IMR-90 (cell line): Measurements from ENCODE around the gene ZNF593. TPM values are rescaled to one million over a fixed set of nuclear protein-coding genes. Genes with fewer than 3 reads are reported as not detected.

Experiments
- ATAC-seq: fragments of 200-7000 bp; cut with Tn5 transposase; 2 replicates; pipeline ENCODE4 v1.9.1; 2020; ENCODE audit warnings: low read depth, mild to moderate bottlenecking, moderate library complexity
- BruUV-seq: library from RNA; stranded (reverse); fragments of 400-500 nt; replicated peaks from 2 replicates; lab custom pipeline; 2021; lab: Mats Ljungman, UMichigan
- CTCF ChIA-PET: fragments of 300-600 bp; formaldehyde crosslinking; extraction: SDS; loops from one replicate; lab custom pipeline; 2021; ENCODE audit warnings: antibody characterized with exemption; lab: Yijun Ruan, JAX
- POLR2A ChIA-PET: fragments of 300-600 bp; sonication (Branson Sonifier 250); formaldehyde crosslinking; loops from one replicate; lab custom pipeline; 2022; ENCODE audit warnings: antibody characterized with exemption; ENCODE audit not compliant: unreplicated experiment; lab: Charles Lee
- DNase-seq: peaks from one replicate; pipeline ENCODE4 v3.0.0; 2013
- H2AFZ ChIP-seq: replicated peaks from 2 replicates; pipeline ENCODE3; 2013; ENCODE audit warnings: low read length, mild to moderate bottlenecking; ENCODE audit not compliant: poor library complexity
- H2AK5ac ChIP-seq: 2 replicates; pipeline ENCODE4 v1.6.1; 2013; ENCODE audit warnings: low read depth, low read length, inconsistent platforms
- H2AK9ac ChIP-seq: replicated peaks from 2 replicates; pipeline ENCODE3; 2013; ENCODE audit warnings: mild to moderate bottlenecking, low read depth, low read length, moderate library complexity; ENCODE audit not compliant: poor library complexity
- H2BK120ac ChIP-seq: 2 replicates; pipeline ENCODE4 v1.6.1; 2013; ENCODE audit warnings: low read depth, low read length, inconsistent platforms
- H2BK15ac ChIP-seq: 3 replicates; pipeline ENCODE4 v1.6.1; 2013; ENCODE audit warnings: low read depth, low read length, inconsistent platforms
- H2BK20ac ChIP-seq: 2 replicates; pipeline ENCODE4 v1.6.1; 2013; ENCODE audit warnings: low read depth, mild to moderate bottlenecking, inconsistent platforms, low read length, moderate library complexity
- H2BK5ac ChIP-seq: 2 replicates; pipeline ENCODE4 v1.6.1; 2013; ENCODE audit warnings: mild to moderate bottlenecking, low read depth, low read length, inconsistent platforms; ENCODE audit not compliant: poor library complexity, severe bottlenecking
- H3K14ac ChIP-seq: replicated peaks from 2 replicates; pipeline ENCODE4 v1.6.1; 2013; ENCODE audit warnings: low read depth, low read length, inconsistent platforms
- H3K18ac ChIP-seq: 2 replicates; pipeline ENCODE4 v1.6.1; 2013; ENCODE audit warnings: low read depth, low read length, control low read depth
- H3K23ac ChIP-seq: 2 replicates; pipeline ENCODE4 v1.6.1; 2013; ENCODE audit warnings: low read depth, low read length, inconsistent platforms
- H3K27ac ChIP-seq: 2 replicates; pipeline ENCODE4 v1.5.1; 2013; ENCODE audit warnings: mild to moderate bottlenecking, control low read depth, low read length; ENCODE audit not compliant: insufficient read depth
- H3K27me3 ChIP-seq: 2 replicates; pipeline ENCODE4 v1.6.1; 2013; ENCODE audit warnings: low read length; ENCODE audit not compliant: control insufficient read depth, insufficient read depth
- H3K36me3 ChIP-seq: 2 replicates; pipeline ENCODE4 v1.6.1; 2013; ENCODE audit warnings: low read length, mixed read lengths; ENCODE audit not compliant: control insufficient read depth, insufficient read depth
- H3K4ac ChIP-seq: 2 replicates; pipeline ENCODE4 v1.6.1; 2013; ENCODE audit warnings: low read depth, low read length, inconsistent platforms
- H3K4me1 ChIP-seq: 2 replicates; pipeline ENCODE4 v1.6.1; 2013; ENCODE audit warnings: low read length, mixed read lengths; ENCODE audit not compliant: control insufficient read depth, insufficient read depth
- H3K4me2 ChIP-seq: 2 replicates; pipeline ENCODE4 v1.6.1; 2013; ENCODE audit warnings: low read depth, mild to moderate bottlenecking, control low read depth, low read length, moderate library complexity
- H3K4me3 ChIP-seq: 2 replicates; pipeline ENCODE4 v1.5.1; 2013; ENCODE audit warnings: low read depth, mild to moderate bottlenecking, control low read depth, low read length, moderate library complexity; ENCODE audit not compliant: insufficient read depth
- H3K56ac ChIP-seq: 2 replicates; pipeline ENCODE4 v1.6.1; 2013; ENCODE audit warnings: low read length, inconsistent platforms; ENCODE audit not compliant: insufficient read depth; ENCODE audit errors: extremely low read depth
- H3K79me1 ChIP-seq, 2 experiments: 2 replicates each; pipeline ENCODE4 v1.6.1; 2013; ENCODE audit warnings: low read length in 2 of 2, inconsistent platforms in 1 of 2, low read depth in 1 of 2
- H3K9ac ChIP-seq: 2 replicates; pipeline ENCODE4 v1.6.1; 2013; ENCODE audit warnings: low read depth, low read length, control low read depth
- H3K9me1 ChIP-seq: 2 replicates; pipeline ENCODE4 v1.6.1; 2013; ENCODE audit warnings: low read length, inconsistent platforms; ENCODE audit not compliant: insufficient read depth
- H3K9me3 ChIP-seq: 2 replicates; pipeline ENCODE4 v1.6.1; 2013; ENCODE audit warnings: low read length; ENCODE audit not compliant: control insufficient read depth, insufficient read depth
- H4K20me1 ChIP-seq: 2 replicates; pipeline ENCODE4 v1.6.1; 2013; ENCODE audit warnings: low read length, inconsistent platforms; ENCODE audit not compliant: insufficient read depth
- H4K5ac ChIP-seq: 2 replicates; pipeline ENCODE4 v1.6.1; 2013; ENCODE audit warnings: mild to moderate bottlenecking, low read depth, low read length, control low read depth
- H4K8ac ChIP-seq, 2 experiments: 2 replicates each; pipeline ENCODE4 v1.6.1; 2013; ENCODE audit warnings: low read depth in 2 of 2, low read length in 2 of 2, control low read depth in 1 of 2, inconsistent platforms in 1 of 2
- H4K91ac ChIP-seq: 2 replicates; pipeline ENCODE4 v1.6.1; 2013; ENCODE audit warnings: low read depth, low read length, inconsistent platforms; ENCODE audit not compliant: insufficient read depth
- BHLHE40 ChIP-seq: fragments of 150-350 bp; IDR thresholded peaks from 2 replicates; pipeline ENCODE4 v1.6.1; 2016; ENCODE audit warnings: mild to moderate bottlenecking, low read depth, low read length
- CEBPB ChIP-seq: IDR thresholded peaks from 2 replicates; pipeline ENCODE4 v1.6.1; 2012; ENCODE audit warnings: low read depth, low read length, improper control_type of control experiment
- CHD1 ChIP-seq: IDR thresholded peaks from 2 replicates; pipeline ENCODE4 v1.6.1; 2012; ENCODE audit warnings: low read depth, low read length, improper control_type of control experiment
- CTCF ChIP-seq: conservative IDR thresholded peaks from 2 replicates; pipeline ENCODE4 v1.5.1; 2012; ENCODE audit warnings: mild to moderate bottlenecking, low read depth, low read length, improper control_type of control experiment
- ELK1 ChIP-seq: fragments of 150-350 bp; IDR thresholded peaks from 2 replicates; pipeline ENCODE4 v1.6.1; 2016; ENCODE audit warnings: low read depth, mild to moderate bottlenecking, low read length, moderate library complexity, borderline replicate concordance
- FOS ChIP-seq: fragments of 150-350 bp; IDR thresholded peaks from 2 replicates; pipeline ENCODE4 v1.6.1; 2016; ENCODE audit warnings: low read depth, low read length
- MAFK ChIP-seq: IDR thresholded peaks from 2 replicates; pipeline ENCODE4 v1.6.1; 2012; ENCODE audit warnings: low read depth, low read length, improper control_type of control experiment
- MXI1 ChIP-seq: IDR thresholded peaks from 2 replicates; pipeline ENCODE4 v1.6.1; 2012; ENCODE audit warnings: low read depth, mild to moderate bottlenecking, low read length, moderate library complexity, borderline replicate concordance
- NFE2L2 ChIP-seq: fragments of 150-350 bp; IDR thresholded peaks from 2 replicates; pipeline ENCODE4 v1.6.1; 2016; ENCODE audit warnings: low read depth, mild to moderate bottlenecking, low read length
- POLR2A ChIP-seq: IDR thresholded peaks from 2 replicates; pipeline ENCODE4 v1.6.1; 2012; ENCODE audit warnings: mild to moderate bottlenecking, low read depth, low read length
- RCOR1 ChIP-seq: IDR thresholded peaks from 2 replicates; pipeline ENCODE4 v1.6.1; 2012; ENCODE audit warnings: mild to moderate bottlenecking, low read length, improper control_type of control experiment; ENCODE audit not compliant: insufficient replicate concordance
- RFX5 ChIP-seq: IDR thresholded peaks from 2 replicates; pipeline ENCODE4 v1.8.0; 2012; ENCODE audit warnings: low read depth, mild to moderate bottlenecking, low read length, moderate library complexity
- SMC3 ChIP-seq: fragments of 150-350 bp; IDR thresholded peaks from 2 replicates; pipeline ENCODE4 v1.6.1; 2016; ENCODE audit warnings: low read depth, mild to moderate bottlenecking, antibody characterized with exemption, low read length, moderate library complexity
- USF2 ChIP-seq: fragments of 150-350 bp; IDR thresholded peaks from 2 replicates; pipeline ENCODE4 v1.6.1; 2017; ENCODE audit warnings: mild to moderate bottlenecking, antibody characterized with exemption, low read length, low read depth
- dilution Hi-C: fragments of 300-500 bp; cut with HindIII; formaldehyde crosslinking; loops from one replicate; pipeline ENCODE4 v1.14.3; 2018; ENCODE audit warnings: low sequenced_read_pairs; ENCODE audit not compliant: unreplicated experiment
- in situ Hi-C: fragments of 300-500 bp; cut with MboI; formaldehyde crosslinking; loops from 3 replicates; pipeline ENCODE4 v1.14.3; 2019; ENCODE audit warnings: low sequenced_read_pairs, inconsistent platforms, mixed read lengths
- intact Hi-C: fragments of 100-400 bp; cut with micrococcal nuclease; formaldehyde crosslinking; loops from 2 replicates; pipeline ENCODE4 v1.10.0; 2022
- polyA plus RNA-seq, 3 experiments: library from polyadenylated mRNA; depleted of rRNA; stranded (reverse); fragments of >200 nt; gene quantifications; 2 replicates each; pipeline ENCODE4 v1.2.3, GENCODE V29; 2012; ENCODE audit warnings: low replicate concordance in 1 of 3
- total RNA-seq: library from RNA; depleted of rRNA; stranded (reverse); fragments of >200 nt; gene quantifications from 2 replicates; pipeline ENCODE4 v1.2.3, GENCODE V29; 2012

Gene ZNF593
- total and polyA plus RNA-seq, 2 of the 4 experiments (the other 2 are of a cell fraction) = 22.2 to 57.7 TPM

GRCh38 chr1:26148887-26149286, 20.8 kb upstream of the ZNF593 start:
- no peak overlapping the region for H2AFZ ChIP-seq
- CTCF ChIA-PET = no interaction called here
- no TSS peak for BruUV-seq
- no peaks in the 10 kb centered on the region for H4K20me1 ChIP-seq
- H3K27ac ChIP-seq = no peak overlapping the region
- H2AK5ac ChIP-seq = no peak overlapping the region
- H2AK9ac ChIP-seq = no peak overlapping the region
- H2BK20ac ChIP-seq = no peak overlapping the region
- H3K36me3 ChIP-seq = no peaks in the 10 kb centered on the region
- DNase-seq (no peak), ATAC-seq (no peak)
- H3K9me3 ChIP-seq = no peaks in the 10 kb centered on the region
- dilution Hi-C loops = no loop called here
- H3K4me2 ChIP-seq = no peak overlapping the region
- no peak overlapping the region for H2BK120ac ChIP-seq
- no peak overlapping the region for H4K91ac ChIP-seq
- no peak overlapping the region for H4K8ac ChIP-seq
- POLR2A ChIA-PET = no interaction called here
- H3K27me3 ChIP-seq = peaks cover 43% of the 10 kb centered on the region
- no peak overlapping the region for H3K56ac ChIP-seq
- no peaks in the 10 kb centered on the region for H3K9me1 ChIP-seq
- intact Hi-C loops = no loop called here
- H3K18ac ChIP-seq = no peak overlapping the region
- no peak overlapping the region for H2BK15ac ChIP-seq
- H3K79me1 ChIP-seq = no peaks in the 10 kb centered on the region
- H2BK5ac ChIP-seq = no peak overlapping the region
- no peak overlapping the region for H3K4me3 ChIP-seq
- in situ Hi-C loops = loop anchor here (5.0 kb wide), 2 partner anchors 42 to 107 kb away; no protein-coding TSS in a partner anchor
- no peaks in the 10 kb centered on the region for H3K4me1 ChIP-seq
- H3K14ac ChIP-seq = no peak overlapping the region
- no peak for TF ChIP-seq MAFK
- TF ChIP-seq NFE2L2 = no peak
- no peak for TF ChIP-seq CTCF
- TF ChIP-seq BHLHE40 = no peak
- TF ChIP-seq RCOR1 = no peak
- no peak for TF ChIP-seq MXI1
- TF ChIP-seq CHD1 = no peak
- TF ChIP-seq POLR2A = no peak
- no peak for TF ChIP-seq SMC3
- no peak for TF ChIP-seq USF2
- no peak for TF ChIP-seq ELK1
- TF ChIP-seq FOS = no peak
- no peak for TF ChIP-seq RFX5
- TF ChIP-seq CEBPB = no peak
- no peak overlapping the region for H3K23ac ChIP-seq
- H3K4ac ChIP-seq = no peak overlapping the region
- H3K9ac ChIP-seq = no peak overlapping the region
- no peak overlapping the region for H4K5ac ChIP-seq
